ENCODE measurements around the gene ASB10.

DNA sequence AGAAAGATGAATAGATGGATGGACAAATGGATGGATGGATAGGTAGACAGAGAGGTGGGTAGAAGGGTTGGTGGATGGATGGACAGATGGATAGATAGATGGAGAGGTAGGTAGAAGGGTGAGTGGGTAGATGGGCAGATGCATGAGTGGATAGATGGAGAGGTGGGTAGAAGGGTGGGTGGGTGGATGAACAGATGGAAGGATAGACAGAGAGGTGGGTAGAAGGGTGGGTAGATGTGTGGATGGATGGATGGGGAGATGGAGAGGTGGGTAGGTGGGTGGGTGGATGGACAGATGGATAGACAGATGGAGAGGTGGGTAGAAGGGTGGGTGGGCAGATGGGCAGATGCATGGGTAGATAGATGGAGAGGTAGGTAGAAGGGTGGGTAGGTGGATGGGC lies 10.9 kb upstream of the ASB10 start:
- TF ChIP-seq, protein P1, sequence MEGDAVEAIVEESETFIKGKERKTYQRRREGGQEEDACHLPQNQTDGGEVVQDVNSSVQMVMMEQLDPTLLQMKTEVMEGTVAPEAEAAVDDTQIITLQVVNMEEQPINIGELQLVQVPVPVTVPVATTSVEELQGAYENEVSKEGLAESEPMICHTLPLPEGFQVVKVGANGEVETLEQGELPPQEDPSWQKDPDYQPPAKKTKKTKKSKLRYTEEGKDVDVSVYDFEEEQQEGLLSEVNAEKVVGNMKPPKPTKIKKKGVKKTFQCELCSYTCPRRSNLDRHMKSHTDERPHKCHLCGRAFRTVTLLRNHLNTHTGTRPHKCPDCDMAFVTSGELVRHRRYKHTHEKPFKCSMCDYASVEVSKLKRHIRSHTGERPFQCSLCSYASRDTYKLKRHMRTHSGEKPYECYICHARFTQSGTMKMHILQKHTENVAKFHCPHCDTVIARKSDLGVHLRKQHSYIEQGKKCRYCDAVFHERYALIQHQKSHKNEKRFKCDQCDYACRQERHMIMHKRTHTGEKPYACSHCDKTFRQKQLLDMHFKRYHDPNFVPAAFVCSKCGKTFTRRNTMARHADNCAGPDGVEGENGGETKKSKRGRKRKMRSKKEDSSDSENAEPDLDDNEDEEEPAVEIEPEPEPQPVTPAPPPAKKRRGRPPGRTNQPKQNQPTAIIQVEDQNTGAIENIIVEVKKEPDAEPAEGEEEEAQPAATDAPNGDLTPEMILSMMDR (IDR thresholded peaks at IDR 0.05), result no peak
- no peak for TF ChIP-seq EP300 (IDR thresholded peaks at IDR 0.05)
- TF ChIP-seq POLR2A (IDR thresholded peaks at IDR 0.05), result no peak

Measured in sigmoid colon (tissue), 4 donors.